HG03558 (cell line): ENCODE measurements around the gene EREG.
"Not testable (repeated sequence)": the region's sequence is repeated elsewhere in the genome, so short reads cannot be mapped to it uniquely, and the experiment has no call there.

Experiments
- ATAC-seq: cut with Tn5 transposase; IDR thresholded peaks from one replicate; pipeline ENCODE4 v1.9.1; 2021; ENCODE audit warnings: moderate number of reproducible peaks; ENCODE audit not compliant: unreplicated experiment; ENCODE audit errors: extremely low read depth

The EREG gene

DNA sequence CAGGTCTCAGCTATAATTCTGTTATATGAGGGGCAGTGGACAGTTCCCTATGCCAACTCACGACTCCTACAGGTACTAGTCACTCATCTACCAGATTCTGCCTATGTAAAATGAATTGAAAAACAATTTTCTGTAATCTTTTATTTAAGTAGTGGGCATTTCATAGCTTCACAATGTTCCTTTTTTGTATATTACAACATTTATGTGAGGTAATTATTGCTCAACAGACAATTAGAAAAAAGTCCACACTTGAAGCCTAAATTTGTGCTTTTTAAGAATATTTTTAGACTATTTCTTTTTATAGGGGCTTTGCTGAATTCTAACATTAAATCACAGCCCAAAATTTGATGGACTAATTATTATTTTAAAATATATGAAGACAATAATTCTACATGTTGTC lies 20.4 kb downstream of the EREG start:
- no peak for ATAC-seq

- ATAC-seq, result no peak
Measured at GRCh38 chr4:74386159-74386558, 21.2 kb downstream of the EREG start.

GRCh38 chr4:74387790-74388189 lies 22.8 kb downstream of the EREG start:
- ATAC-seq, result no peak

DNA sequence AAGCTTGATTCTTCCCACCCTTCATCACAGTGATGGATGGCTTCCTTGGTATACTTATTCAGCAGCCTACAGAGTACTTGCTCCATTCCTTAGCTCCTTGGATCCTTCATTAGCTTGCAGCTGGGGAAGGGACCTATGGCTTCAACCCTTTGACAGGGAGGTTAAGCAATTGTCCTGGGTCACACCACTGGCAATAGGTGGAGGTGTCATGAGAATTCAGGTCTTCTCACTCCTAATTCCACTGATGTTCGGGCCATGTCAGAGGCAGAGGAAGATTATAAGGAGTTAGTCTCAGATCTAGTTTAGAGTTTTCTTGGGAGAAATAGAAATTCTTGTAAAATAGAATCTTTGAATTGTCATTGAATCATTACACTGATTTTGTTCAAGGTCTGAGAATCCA lies 24.5 kb downstream of the EREG start:
- ATAC-seq, result no peak

- no peak for ATAC-seq
Measured at GRCh38 chr4:74390677-74391076, 25.7 kb downstream of the EREG start.

GRCh38 chr4:74391346-74391745 lies 26.4 kb downstream of the EREG start:
- ATAC-seq, result no peak

GRCh38 chr4:74391890-74392475 lies 27.0 kb downstream of the EREG start:
- ATAC-seq, result no peak

DNA sequence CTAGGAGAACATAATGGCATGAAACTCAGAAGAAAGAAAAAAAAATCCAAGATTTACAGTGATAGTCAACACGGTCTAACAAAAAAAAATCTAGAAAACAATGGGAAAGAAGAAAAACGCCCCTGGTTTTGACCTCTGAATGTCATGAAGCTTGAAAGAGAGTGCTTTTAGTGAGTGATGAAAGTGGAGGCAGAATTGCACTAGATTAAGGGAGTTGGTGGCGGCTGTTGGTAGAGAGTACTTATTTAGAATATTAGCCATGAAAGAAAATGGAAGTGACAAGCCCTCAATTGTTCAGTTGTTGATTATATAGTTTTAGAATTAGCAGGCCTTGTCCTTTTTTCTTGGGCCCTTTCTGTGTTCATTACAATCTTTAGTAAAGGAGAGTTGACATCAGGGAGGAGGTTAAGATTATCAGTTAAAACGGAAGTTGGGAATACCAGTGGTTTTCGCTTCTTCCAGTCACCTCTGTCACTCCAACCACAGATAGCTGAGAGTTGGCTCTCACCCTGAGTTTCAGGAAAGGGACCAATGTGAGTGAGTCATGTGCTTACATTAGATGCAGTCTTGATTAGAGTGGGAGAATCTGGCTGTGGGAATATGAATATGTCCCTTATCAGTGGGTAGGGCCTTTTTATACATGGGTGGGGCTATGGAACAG lies 29.7 kb downstream of the EREG start:
- no peak for ATAC-seq

GRCh38 chr4:74395633-74396032 lies 30.7 kb downstream of the EREG start:
- no peak for ATAC-seq

DNA sequence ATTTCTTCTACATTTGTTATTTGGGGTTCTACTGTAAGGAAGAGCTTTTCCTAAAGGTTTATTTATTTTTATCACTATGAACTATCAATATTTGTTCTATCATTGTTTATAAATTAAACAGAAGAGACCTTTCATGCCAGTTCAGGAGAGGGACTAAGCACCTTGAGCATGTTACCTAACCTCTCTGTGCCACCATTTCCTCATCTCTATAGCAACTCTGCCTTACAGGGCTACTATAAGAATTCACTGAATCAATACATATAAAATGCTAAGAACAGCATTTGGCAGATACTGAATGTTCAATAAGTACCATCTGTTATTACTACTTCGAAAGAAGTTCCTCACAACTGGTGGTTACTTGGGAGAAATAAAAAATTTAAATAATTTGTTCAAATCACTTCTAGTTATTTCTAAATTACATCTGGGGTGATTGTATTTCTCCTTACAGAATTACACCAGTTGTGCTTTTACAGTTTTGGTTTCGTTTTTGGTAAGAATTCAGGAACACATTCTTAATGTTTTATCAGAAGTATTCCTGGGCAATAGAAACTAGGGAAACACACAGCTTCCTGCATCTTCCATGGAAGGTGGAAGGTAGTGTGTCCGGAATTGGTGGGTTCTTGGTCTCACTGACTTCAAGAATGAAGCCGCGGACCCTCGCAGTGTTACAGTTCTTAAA lies 32.9 kb downstream of the EREG start:
- ATAC-seq, result no peak

GRCh38 chr4:74398894-74399589 lies 34.1 kb downstream of the EREG start:
- ATAC-seq, result not testable (repeated sequence)

DNA sequence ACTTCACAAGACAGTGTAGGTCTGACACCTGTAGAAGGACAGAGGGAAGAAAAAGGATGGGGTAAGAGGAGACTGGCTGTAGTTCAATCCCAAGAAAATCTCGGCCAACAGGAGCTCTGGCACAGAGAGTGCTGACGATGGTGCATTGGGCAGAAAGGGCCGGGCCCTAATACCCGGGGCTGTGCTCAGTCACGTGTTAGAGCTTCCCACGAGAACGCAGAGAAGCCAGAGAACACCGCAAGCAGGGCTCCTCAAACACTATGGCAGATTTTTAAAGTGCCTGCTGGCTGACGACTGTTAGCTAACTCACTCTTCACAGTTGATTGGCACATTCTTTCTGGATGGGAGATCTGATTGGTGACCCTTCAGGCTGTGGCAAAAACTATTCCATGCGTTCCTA lies 35.5 kb downstream of the EREG start:
- no peak for ATAC-seq

DNA sequence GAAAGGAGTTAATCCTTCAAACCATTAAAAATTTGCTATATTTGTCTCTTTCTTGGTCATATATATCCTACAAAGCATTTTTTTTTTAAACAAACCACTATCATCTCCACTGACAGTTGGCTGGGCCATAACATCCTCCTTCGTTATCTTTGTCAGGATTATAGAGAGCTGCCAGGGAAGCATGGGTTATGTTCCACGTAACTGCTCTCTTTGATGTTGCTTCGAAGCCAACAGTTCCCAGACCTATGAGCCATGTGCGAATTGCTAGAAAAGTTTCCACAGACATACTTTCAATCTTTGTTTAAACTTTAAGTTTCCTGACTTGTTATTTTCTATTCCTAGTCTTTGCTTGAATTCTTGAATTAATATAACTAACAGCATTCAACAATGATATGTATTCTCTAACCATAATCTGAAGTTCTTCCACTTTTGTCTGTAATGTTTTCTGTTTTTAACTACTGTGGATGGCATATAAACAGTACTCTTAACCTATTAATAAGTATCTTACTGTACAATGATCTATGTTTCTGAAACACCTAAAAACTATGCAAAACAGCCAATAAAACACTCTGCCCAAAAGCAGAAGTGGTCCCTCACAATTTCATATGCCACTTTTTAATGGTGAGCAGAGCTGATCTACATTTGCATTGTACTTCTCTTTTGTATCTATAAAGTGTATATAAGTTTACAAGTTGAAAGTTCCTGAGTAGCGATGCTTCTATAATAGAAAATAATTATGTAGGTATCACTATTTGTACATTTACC lies 37.9 kb downstream of the EREG start:
- ATAC-seq, result peak; percentile 95

DNA sequence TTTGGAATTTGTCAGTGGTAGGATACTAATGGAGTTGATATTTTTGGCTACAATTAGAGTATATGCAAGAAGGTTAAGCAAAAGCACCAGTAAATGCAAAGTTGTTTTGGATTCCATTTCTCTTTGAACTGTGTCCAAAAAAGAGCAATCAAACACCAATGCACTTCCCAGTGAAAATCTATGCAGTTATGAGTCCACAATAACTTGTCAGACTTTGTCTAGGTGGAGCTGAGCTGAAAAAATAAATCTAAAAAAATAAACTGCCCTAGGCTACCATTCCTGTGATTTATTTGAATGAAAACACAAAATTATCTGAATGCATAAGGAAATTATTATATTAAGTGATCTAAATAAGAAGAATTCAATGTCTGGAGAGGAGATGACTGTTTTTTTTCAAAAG lies 42.9 kb downstream of the EREG start:
- ATAC-seq, result no peak

GRCh38 chr4:74408639-74409038 lies 43.7 kb downstream of the EREG start:
- ATAC-seq, result no peak

GRCh38 chr4:74410272-74410671 lies 45.3 kb downstream of the EREG start:
- no peak for ATAC-seq

DNA sequence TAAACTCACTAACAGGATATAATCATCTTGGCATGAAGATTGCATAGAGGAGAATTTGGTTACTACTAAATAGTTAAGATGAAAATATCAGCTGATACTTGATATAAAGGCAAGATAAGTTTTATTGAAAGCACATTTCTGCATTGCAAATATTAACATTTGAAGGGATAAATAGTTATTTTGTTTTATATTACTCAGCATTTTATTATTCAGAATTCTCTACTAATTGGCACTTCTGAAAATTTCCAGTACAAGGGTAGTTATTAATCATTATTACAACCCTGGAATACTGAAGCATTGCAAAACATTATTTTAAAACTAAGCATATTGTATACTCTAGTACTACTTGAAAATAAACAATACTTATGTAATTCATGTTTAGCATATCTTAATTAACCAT lies 47.3 kb downstream of the EREG start:
- no peak for ATAC-seq

- no peak for ATAC-seq
Measured at GRCh38 chr4:74413265-74413664, 48.3 kb downstream of the EREG start.

DNA sequence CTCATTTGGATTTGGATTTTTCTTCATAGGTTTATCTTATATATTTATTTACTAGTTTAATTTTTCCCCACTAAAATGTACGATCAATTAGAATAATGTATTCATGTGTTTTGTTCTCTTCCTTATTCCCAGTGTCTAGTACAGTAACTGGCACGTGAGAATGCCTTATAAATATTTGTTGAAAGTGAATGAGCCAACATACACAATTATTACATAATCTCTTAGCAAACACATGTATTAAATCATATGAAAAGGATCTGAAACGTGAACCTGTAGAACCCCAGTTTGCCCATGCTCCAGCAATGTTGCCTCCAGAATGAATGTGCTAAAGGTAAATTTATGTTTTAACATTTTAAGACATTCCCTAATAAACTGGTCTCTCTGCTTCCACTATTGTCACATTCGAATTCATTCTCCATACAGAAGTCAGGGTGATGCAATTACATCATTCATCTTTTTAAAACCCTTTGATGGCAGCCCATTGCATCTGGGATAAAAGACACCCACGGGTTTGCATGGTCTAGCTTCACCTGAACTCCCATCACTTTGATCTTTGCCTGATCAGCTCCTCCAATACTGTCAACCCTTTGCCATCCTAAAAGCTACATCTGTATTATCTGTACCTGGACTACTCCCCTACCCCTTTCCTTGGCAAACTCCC lies 49.3 kb downstream of the EREG start:
- ATAC-seq, result no peak
